Measurements from ENCODE around the gene NFATC2IP.
A peak's percentile ranks its signal among the peaks of the same experiment; 100 is the strongest.
"Not testable (repeated sequence)": the region's sequence is repeated elsewhere in the genome, so short reads cannot be mapped to it uniquely, and the experiment has no call there.

NFATC2IP gene

GRCh38 chr16:28998837-28999236 lies 48.1 kb downstream of the NFATC2IP start:
- DNase-seq (ENCODE audit: low read depth in 2 of 2): no peak

GRCh38 chr16:28999577-28999976 lies 48.8 kb downstream of the NFATC2IP start:
- no peak for DNase-seq (ENCODE audit: low read depth in 2 of 2)

- DNase-seq (ENCODE audit: low read depth in 2 of 2): no peak
These were observed 49.3 kb downstream of the NFATC2IP start for GRCh38 chr16:29000019-29000418.

GRCh38 chr16:29004496-29005139 lies 53.9 kb downstream of the NFATC2IP start:
- DNase-seq (ENCODE audit: low read depth in 2 of 2): not testable (repeated sequence)

GRCh38 chr16:29007730-29008593 lies 57.2 kb downstream of the NFATC2IP start:
- DNase-seq (ENCODE audit: low read depth in 2 of 2): peak; percentile 62 to 76

GRCh38 chr16:29009050-29009837 lies 58.5 kb downstream of the NFATC2IP start:
- peak in 1 of 2 donors; percentile 42 for DNase-seq (ENCODE audit: low read depth in 2 of 2)

GRCh38 chr16:29009838-29010166 lies 59.1 kb downstream of the NFATC2IP start:
- DNase-seq (ENCODE audit: low read depth in 2 of 2): no peak

- DNase-seq (ENCODE audit: low read depth in 2 of 2): no peak
These were observed 60.4 kb downstream of the NFATC2IP start for GRCh38 chr16:29011112-29011511.

GRCh38 chr16:29011851-29012250 lies 61.1 kb downstream of the NFATC2IP start:
- DNase-seq (ENCODE audit: low read depth in 2 of 2): no peak

- no peak for DNase-seq (ENCODE audit: low read depth in 2 of 2)
These were observed 62.3 kb downstream of the NFATC2IP start for GRCh38 chr16:29012913-29013553.

- DNase-seq (ENCODE audit: low read depth in 2 of 2): no peak
These were observed 63.9 kb downstream of the NFATC2IP start for GRCh38 chr16:29014561-29015069.
